ENCODE measurements around the gene ANKRD33.

ANKRD33 gene

DNA sequence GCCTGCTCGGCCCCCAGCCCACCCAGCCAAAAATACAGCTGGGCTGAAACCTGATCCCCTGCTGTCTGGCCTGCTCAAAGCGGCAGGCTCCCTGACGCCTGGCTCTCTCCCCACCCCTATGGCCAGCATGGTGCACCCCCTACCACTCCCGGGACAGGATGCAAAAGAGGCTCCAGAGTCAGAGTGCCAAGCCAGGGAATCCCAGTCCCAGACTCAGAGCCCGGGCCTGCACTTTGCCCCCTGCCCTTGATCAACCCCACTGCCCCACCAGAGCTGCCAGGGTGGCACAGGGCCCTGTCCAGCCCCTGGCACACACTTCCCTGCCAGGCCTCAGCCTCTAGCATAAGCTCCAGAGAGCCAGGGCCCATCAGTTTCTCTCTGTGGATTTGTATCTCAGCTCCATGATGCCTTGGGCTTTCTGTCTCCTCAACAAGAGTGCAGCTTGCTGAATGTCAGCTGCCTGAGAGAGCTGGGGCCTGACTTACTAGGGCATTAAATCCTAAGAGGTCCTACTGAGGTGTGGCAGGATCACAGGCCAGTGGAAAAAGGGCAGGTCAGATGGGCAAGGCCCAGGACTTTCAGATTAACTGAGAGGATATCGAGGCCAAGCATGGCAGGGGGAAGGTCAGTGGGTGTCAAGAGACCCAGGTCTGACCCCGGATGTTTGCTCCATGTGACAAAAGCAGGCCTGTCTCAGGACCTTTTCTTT is 33.3 kb downstream of the ANKRD33 start:
- FAIRE-seq: no peak

DNA sequence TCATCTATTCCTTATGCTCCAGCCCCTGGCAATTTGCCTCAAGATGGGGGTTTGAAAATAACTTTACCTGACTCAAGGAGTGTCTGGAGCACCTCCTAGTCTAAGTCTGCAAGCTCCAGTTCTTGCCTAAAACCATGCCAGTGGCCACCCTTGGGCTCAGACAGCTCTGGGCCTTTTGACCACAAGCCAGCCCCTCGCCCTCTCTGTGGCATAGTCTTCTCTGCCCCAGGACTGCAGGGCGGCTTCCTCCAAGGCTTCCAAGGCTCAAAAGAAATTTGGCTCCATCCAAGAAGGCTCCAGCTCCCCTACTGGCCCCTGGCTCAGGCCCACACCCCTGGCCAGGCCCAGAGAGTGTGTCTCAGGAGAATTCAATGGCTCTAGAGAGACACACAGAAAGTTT is 34.2 kb downstream of the ANKRD33 start:
- no peak for FAIRE-seq

DNA sequence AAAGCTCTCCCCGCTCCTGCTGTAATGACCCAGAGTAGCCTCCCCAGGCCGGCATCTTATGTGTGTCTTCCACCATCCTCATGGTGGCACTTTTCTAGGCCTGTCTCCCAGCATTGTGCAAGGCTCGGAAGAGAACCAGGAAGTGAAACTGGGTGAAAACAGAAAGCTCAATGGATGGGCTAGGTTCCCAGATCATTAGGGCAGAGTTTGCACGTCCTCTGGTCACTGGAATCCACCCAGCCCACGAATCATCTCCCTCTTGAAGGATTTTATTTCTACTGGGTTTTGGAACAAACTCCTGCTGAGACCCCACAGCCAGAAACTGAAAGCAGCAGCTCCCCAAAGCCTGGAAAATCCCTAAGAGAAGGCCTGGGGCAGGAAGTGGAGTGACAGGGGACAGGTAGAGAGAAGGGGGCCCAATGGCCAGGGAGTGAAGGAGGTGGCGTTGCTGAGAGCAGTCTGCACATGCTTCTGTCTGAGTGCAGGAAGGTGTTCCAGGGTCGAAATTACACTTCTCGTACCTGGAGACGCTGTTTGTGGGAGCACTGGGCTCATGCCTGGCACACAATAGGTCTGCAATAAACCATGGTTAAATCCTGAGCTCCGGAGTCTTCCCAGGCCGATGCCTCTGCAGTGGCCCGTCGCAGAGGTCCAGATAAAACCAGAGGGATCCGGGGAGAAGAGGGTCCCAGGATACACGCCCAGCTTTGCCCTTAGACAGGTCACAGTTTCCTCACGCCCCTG is 35.0 kb downstream of the ANKRD33 start:
- no peak for FAIRE-seq

DNA sequence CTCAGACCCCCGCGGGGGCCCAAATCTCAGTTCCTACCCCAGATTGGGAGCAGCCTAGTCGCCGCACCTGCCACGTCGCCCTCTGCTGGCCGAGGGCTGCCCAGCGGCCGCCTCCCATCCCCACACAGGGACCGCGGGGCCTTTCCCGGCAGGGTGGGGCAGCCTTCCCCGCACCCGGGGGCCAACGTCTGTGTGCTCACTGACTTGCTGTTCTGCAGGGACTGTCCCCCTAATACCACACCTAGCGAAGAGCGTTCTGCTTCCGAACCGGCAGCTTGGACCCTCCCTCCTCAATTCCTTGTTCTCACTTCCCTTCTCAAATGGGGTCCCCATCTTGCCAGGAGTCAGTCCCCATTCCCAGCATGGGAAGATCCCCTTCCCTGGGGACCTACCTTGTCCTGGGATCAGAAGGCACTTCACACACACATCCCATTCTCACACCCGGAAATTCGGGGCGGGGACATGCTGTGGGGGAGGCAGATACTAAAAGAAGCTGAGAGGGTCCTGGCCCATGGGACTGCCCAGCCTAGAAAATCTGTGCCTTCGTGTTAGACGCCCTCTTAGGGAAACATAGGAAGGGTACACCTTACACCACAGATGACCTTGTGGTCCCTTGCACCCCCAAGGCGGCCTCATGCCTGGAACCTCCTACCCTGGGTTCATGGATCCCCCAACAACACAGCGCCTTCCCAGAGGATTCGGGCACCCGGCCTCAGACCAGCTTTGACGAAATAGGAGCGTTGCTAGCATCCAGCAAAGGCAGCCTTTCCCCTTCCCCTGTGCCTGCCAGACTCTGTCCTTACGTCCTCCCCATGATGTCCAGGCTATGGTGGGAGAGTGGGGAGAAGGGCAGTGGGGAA is 35.8 kb downstream of the ANKRD33 start:
- FAIRE-seq: no peak

DNA sequence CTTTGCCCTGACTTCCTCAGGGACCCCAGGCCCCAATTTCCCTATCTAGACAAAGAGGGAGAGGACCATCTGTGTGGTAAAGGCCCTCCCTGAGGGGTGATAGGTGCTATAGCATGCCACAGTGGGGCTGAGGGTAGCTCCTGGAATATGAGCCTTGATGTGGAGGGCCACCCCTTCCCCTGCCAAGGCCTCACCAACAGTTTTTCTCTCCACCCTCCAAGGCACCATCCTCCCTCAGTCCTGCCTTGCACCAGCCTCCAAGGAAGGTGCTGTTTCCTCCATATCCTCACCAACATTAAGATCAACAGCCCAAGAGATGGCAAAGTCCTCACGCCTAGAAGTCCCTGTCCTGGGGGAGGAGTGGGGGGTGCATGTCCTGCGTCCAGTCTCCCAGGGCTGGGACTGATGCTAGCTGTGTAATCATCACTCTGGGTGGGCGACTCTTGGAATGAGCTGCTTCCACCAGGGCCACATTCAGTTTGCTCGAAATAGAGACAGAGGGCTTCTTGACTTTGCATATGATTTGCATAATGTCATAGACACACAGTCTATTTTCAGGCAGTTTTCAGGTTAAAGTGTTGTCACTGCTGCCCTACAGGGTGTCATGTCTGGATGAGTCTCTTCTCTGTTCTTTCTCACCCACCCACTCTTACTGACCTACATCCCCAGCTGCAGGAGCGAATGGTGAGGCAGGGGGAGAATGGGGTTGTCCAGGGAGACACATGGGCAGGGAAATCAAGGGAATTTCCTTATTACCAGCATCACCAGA is 36.8 kb downstream of the ANKRD33 start:
- FAIRE-seq: no peak

DNA sequence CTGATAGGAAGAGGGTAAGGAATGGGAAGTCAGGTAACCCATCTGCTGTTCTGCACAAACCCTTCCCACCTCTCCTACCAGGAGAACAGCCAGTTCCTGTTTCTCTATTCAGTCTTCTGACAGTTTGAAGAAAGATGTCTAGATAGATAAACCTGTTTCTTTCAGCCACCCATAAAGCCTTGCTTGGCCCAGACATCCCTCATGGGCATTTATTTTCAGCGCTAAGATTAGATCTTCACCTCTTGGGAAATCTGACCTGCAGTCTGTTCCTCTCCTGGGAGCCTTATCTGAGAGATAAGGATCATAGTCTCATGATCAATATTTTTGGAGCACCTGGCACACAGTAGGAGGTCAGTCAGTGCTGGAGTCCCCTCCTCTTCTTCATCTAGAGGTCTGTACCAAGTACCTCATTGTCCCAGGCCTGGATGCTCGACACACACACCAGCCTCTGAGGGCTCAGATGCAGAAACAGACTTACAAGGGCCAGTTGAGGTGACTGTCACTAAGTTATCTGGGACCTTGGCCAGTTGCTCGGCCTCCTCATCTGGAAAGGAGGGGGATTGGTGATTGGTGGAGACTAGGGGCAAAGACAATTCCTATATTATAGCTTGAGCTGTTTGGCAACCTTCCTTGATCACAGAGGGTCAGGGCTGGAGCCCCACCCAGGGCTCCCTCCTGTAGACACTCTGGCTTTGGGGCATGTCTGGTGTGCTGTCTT is 37.6 kb downstream of the ANKRD33 start:
- no peak for FAIRE-seq

DNA sequence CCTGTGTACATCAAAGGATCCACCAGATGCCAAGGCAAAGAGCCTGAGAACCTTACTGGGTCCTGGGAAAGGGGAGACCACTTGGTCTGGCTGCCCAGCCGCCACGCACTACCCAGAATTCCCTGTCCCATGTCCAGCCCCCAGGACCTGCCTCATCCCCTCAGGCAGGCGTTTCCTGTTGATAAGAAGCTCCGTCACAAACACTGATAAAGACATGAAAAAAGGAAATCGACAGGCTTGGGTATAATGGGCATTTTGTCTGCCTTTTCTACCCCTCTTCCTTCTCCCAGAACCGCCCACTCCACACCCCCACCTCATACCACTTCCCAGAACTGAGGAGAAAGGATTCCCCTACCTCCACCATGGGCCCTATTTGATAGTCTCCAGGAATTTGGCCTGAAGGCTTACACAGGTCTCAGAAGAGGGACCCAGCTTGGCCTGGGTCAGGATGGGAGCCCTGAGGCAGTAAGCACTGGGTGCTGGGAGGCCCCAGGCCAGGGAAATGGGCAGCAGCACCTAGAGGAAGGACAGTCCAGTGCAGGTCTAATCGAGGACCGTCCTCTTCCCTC is 38.2 kb downstream of the ANKRD33 start:
- FAIRE-seq: no peak

DNA sequence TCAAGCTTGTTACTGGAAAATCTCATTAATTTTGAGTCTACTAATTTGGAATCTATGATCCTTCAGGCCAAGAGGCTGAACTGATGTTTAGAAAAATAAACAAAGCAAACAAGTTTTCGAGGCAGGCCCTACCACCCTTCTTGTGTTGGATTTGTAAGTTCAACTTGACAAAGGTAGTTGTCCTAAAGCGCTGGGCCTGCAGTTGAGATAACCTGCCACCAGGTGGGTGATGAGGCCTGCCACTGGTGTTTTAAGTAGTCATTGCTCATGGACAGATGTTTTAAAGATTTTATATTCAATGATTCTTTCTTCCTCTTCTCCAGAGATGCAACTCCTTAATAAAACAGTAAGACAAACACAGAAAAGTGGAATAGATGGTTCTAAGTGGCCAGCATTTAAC is 38.8 kb downstream of the ANKRD33 start:
- FAIRE-seq: no peak

DNA sequence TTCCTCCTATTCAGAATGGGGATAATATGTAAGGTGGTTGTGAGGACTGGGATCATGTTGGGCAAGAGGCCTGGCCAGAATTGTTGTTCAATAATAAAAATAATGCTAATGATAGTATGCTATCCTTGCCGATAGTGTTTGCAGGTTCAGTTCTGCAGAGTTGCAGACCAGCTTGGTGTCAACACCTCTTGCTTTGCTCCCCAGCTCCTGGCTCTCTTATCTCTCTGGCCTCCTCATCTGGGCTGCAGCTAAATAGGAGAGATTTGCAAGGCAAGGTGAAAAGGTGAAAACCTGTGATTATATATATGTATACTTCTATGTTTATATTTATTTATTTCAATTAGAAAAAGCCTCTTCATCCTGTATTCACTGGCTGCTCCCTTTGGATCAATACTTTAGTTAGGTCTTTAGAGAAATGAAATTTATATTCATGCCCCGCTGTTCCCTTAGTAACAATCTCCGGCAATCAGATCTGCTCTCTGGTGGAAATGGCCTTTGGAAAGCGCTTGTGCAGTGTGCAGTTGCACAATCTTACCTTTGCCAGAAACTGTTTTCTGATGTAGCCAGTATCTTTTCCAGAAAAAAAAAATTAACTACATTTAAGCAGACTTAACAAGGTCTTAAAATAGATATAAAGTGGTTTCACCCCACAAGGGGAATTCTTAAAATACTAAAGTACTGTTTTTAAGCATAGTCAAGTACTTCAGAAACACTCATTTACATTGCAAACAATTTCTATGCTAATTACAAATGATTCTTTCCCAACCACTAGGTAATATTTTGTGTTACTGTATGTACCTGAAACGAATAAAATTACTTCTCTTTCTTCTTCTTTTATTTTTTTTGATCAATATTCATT is 44.5 kb downstream of the ANKRD33 start:
- no peak for FAIRE-seq

DNA sequence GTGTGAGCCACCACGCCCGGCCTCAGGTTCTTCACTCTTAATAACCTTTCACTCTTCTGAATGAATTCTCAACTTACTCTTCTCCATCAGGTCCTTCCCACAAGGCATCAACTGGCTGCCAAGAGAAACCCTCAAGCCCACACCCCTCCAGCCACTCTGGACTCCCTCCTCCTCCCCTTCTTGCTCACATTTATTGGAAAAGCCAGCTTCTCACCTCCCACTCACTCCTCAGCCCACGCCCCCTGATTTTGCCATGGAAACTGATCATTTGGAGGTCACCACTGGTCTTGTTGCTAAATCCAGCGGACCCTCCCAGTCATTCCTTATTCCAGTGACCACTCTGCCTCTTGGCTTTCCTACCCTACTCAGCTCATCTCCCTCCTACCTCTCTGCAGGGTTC is 46.2 kb downstream of the ANKRD33 start:
- no peak for FAIRE-seq

DNA sequence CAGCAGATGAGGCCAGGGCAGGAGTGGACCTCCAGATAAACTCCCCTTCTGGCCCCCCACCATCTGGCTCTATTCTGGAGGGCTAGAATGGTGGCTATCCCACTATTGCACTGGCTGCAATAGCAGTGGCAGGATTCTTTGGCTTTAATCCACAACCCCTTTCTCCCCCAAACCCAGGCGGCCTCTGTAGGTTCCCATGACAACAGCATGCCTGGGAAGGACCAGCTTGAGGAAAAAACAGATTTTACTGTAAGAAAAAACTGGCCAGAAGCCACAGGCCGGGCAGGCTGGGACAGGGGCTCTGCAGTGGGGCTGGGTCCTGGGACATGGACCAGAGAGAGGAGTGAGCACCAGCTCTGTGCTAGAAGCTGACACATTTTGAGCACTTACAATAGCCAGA is 50.0 kb downstream of the ANKRD33 start:
- FAIRE-seq: no peak

DNA sequence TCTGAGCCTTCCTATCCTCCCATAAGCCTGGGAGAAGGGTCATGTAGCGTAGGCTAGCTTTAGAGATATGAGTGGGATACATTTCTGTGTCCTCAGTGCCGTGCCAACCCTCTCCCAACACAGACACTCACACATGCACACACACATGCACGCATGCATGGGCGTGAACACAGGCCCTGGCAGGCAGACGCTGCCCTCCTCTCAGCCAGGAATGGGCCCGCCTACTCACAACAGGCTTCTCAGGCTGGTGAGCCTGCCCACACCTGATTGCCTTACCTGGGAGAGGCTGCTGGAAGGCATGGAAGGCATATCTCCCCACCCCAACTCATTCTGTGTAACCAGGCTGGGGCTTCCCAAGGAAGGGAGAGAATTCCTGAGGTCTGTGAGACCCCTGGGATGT is 50.8 kb downstream of the ANKRD33 start:
- no peak for FAIRE-seq

DNA sequence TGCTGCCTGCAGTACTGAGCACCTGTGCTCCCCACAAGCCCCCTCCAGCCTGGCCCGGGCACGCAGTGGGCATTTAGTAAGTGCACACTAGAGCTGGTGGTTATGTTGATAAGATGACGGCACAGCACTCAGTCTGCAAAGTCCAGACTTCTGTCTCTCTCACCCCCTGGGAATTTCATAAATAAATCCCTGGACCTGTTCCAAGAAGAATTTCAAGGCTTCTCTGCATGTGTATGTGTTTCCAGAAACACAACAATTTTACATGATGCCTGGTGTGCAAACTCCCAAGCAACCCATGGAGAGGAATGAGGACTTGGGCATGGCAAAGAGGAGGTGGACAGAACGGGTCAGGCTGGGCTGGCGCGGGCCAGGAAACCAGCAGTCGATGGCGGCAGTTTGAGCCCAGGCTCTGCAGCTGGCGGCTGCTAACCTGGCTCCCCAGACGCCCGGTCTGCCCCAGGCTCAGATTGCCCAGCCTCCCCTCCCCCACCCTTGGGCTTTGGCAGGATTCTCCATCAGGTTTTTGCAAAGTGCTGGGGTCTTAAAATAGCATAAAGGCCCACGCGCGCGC is 53.2 kb downstream of the ANKRD33 start:
- FAIRE-seq: no peak

All from A204.1 (cell line).